Measurements from ENCODE around the gene POLR1G. TPM values are rescaled to one million over a fixed set of nuclear protein-coding genes. Genes with fewer than 3 reads are reported as not detected.

POLR1G gene
- total and polyA plus RNA-seq, 9 of the 15 experiments (the other 6 are each of a cell fraction or from before 2014, with no cell fraction given): 3.0 to 50.1 (median 27.4) TPM

GRCh38 chr19:45404557-45405434, 1.6 kb upstream of the POLR1G start, which contains the start of gene PPP1R13L (continued):
- TF ChIP-seq AFF1 (IDR thresholded peaks at IDR 0.05; ENCODE audit: low read depth in 1 of 2, partially characterized antibody in 2 of 2) (no peak), NFE2L1 (tag; IDR thresholded peaks at IDR 0.05; ENCODE audit: borderline replicate concordance, low read depth) (no peak), CCNT2 (IDR thresholded peaks at IDR 0.05; ENCODE audit: borderline replicate concordance, extremely low read depth, insufficient read length, low read depth, low read length) (peak; percentile 33), CBFA2T2 (conservative IDR thresholded peaks at IDR 0.05) (no peak), BRF2 (IDR thresholded peaks at IDR 0.05; ENCODE audit: borderline replicate concordance, insufficient read depth, insufficient read length) (no peak), ZNF3 (CRISPR knock-in tag; IDR thresholded peaks at IDR 0.05) (no peak), NCOA2 (IDR thresholded peaks at IDR 0.05; ENCODE audit: partially characterized antibody in 2 of 2) (no peak), ZNF518B (CRISPR knock-in tag; IDR thresholded peaks at IDR 0.05) (no peak), NFIX (CRISPR knock-in tag; IDR thresholded peaks at IDR 0.05; ENCODE audit: low read depth) (no peak), POLR2H (tag; IDR thresholded peaks at IDR 0.05; ENCODE audit: low read depth) (no peak), MITF (IDR thresholded peaks at IDR 0.05) (no peak), HDAC8 (tag; IDR thresholded peaks at IDR 0.05) (peak; percentile 41; the same call in 1 of the 2 replicates)
- TF ChIP-seq, protein P1, sequence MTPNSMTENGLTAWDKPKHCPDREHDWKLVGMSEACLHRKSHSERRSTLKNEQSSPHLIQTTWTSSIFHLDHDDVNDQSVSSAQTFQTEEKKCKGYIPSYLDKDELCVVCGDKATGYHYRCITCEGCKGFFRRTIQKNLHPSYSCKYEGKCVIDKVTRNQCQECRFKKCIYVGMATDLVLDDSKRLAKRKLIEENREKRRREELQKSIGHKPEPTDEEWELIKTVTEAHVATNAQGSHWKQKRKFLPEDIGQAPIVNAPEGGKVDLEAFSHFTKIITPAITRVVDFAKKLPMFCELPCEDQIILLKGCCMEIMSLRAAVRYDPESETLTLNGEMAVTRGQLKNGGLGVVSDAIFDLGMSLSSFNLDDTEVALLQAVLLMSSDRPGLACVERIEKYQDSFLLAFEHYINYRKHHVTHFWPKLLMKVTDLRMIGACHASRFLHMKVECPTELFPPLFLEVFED (CRISPR knock-in tag; conservative IDR thresholded peaks at IDR 0.05): no peak

Measured in K562 (cell line).